GM23338 (cell line): ENCODE data around the gene NPVF. TPM values are rescaled to one million over a fixed set of nuclear protein-coding genes. Genes with fewer than 3 reads are reported as not detected.

Source experiments
- ATAC-seq: fragments of 200-7000 bp; cut with Tn5 transposase; 3 replicates; pipeline ENCODE4 v1.9.1; 2020
- DNase-seq: peaks from one replicate; pipeline ENCODE4 v3.0.0-alpha.2; 2015; ENCODE audit warnings: low spot score
- H2AFZ ChIP-seq: fragments of 200-600 bp; sonication (generic); 2 replicates; pipeline ENCODE4 v1.8.0; 2016; ENCODE audit warnings: antibody characterized with exemption, mild to moderate bottlenecking, moderate library complexity
- H3F3A ChIP-seq: fragments of 200-600 bp; sonication (generic); replicated peaks from 2 replicates; pipeline ENCODE4 v1.8.0; 2017; ENCODE audit warnings: antibody characterized with exemption, mixed run types, low read depth
- H3K27ac ChIP-seq: fragments of 200-600 bp; sonication (generic); 2 replicates; pipeline ENCODE4 v1.6.1; 2016; ENCODE audit warnings: low read depth
- H3K27me3 ChIP-seq: fragments of 200-600 bp; sonication (generic); 2 replicates; pipeline ENCODE4 v1.8.0; 2016; ENCODE audit warnings: mild to moderate bottlenecking, mixed run types, moderate library complexity; ENCODE audit not compliant: insufficient read depth
- H3K36me3 ChIP-seq: fragments of 200-600 bp; sonication (generic); 2 replicates; pipeline ENCODE4 v1.8.0; 2016; ENCODE audit warnings: mild to moderate bottlenecking; ENCODE audit not compliant: insufficient read depth
- H3K4me1 ChIP-seq: fragments of 200-600 bp; sonication (generic); 2 replicates; pipeline ENCODE4 v1.8.0; 2016; ENCODE audit warnings: mild to moderate bottlenecking, moderate library complexity; ENCODE audit not compliant: insufficient read depth
- H3K4me2 ChIP-seq: fragments of 200-600 bp; sonication (generic); 2 replicates; pipeline ENCODE4 v1.7.1; 2017; ENCODE audit warnings: mixed run types
- H3K4me3 ChIP-seq: fragments of 200-600 bp; sonication (generic); 2 replicates; pipeline ENCODE4 v1.6.1; 2016; ENCODE audit warnings: mixed run types
- H3K79me2 ChIP-seq: fragments of 200-600 bp; sonication (generic); replicated peaks from 2 replicates; pipeline ENCODE4 v1.8.0; 2017; ENCODE audit warnings: mild to moderate bottlenecking; ENCODE audit not compliant: insufficient read depth
- H3K9me2 ChIP-seq: fragments of 200-600 bp; sonication (generic); 2 replicates; pipeline ENCODE4 v1.8.0; 2017; ENCODE audit not compliant: insufficient read depth
- H4K20me1 ChIP-seq: fragments of 200-600 bp; sonication (generic); replicated peaks from 2 replicates; pipeline ENCODE4 v1.8.0; 2017; ENCODE audit warnings: mild to moderate bottlenecking; ENCODE audit not compliant: insufficient read depth
- H3K27ac Mint-ChIP-seq: 2 replicates; pipeline ENCODE4 v1.8.0; 2020; ENCODE audit warnings: inconsistent platforms, mild to moderate bottlenecking, moderate library complexity, mixed read lengths
- H3K27me3 Mint-ChIP-seq: 3 replicates; pipeline ENCODE4 v1.8.0; 2022; ENCODE audit warnings: low read depth, mild to moderate bottlenecking, moderate library complexity, mixed read lengths, inconsistent platforms; ENCODE audit not compliant: insufficient read depth, poor library complexity
- H3K36me3 Mint-ChIP-seq: 3 replicates; pipeline ENCODE4 v1.8.0; 2021; ENCODE audit warnings: low read depth, mild to moderate bottlenecking, inconsistent platforms, moderate library complexity, mixed read lengths
- H3K4me1 Mint-ChIP-seq: 3 replicates; pipeline ENCODE4 v1.8.0; 2020; ENCODE audit warnings: mild to moderate bottlenecking, inconsistent platforms, mixed read lengths
- H3K4me3 Mint-ChIP-seq: 3 replicates; pipeline ENCODE4 v1.8.0; 2021; ENCODE audit warnings: moderate library complexity, mild to moderate bottlenecking, inconsistent platforms, mixed read lengths
- H3K9me3 Mint-ChIP-seq: 3 replicates; pipeline ENCODE4 v1.8.0; 2020; ENCODE audit warnings: moderate library complexity, mild to moderate bottlenecking, inconsistent platforms, mixed read lengths
- CREB1 ChIP-seq: fragments of 250-450 bp; sonication (Bioruptor Pico); IDR thresholded peaks from 2 replicates; pipeline ENCODE4 v1.5.0; 2020; ENCODE audit warnings: low read depth, mild to moderate bottlenecking, moderate library complexity
- CTCF ChIP-seq, 2 experiments: fragments of 200-600 bp in 1 of 2; sonication (generic) in 1 of 2; conservative IDR thresholded peaks; 2 replicates each; pipeline versions ENCODE4 v1.5.1 to v1.6.1; 2016 to 2017; ENCODE audit warnings: antibody characterized with exemption in 2 of 2, low read depth in 2 of 2, mild to moderate bottlenecking in 2 of 2, moderate library complexity in 1 of 2
- ETS1 ChIP-seq: IDR thresholded peaks from 2 replicates; pipeline ENCODE4 v1.6.1; 2016; ENCODE audit warnings: antibody characterized with exemption
- NANOG ChIP-seq: IDR thresholded peaks from 2 replicates; pipeline ENCODE4 v1.6.1; 2016; ENCODE audit warnings: antibody characterized with exemption, borderline replicate concordance
- ZNF462 ChIP-seq: fragments of 250-450 bp; sonication (Bioruptor Pico); IDR thresholded peaks from 2 replicates; pipeline ENCODE4 v1.5.0; 2020; ENCODE audit warnings: mild to moderate bottlenecking, moderate library complexity
- polyA plus RNA-seq: library from polyadenylated mRNA; unstranded; fragments of >200 nt; fragmentation: Nextera tagmentation; extraction: Ambion mirVana; gene quantifications from 2 replicates; pipeline ENCODE4 v1.2.1, GENCODE V29; 2016
- total RNA-seq: library from RNA; depleted of rRNA; stranded (reverse); fragments of >200 nt; shearing (Covaris generic); gene quantifications from 2 replicates; pipeline ENCODE4 v1.2.3, GENCODE V29; 2014

The NPVF gene
- total and polyA plus RNA-seq, 2 experiments from 2014 or later = not detected

GRCh38 chr7:25218191-25218590 lies 10.1 kb downstream of the NPVF start:
- Histone ChIP-seq H3K27me3 (no peaks in the 10 kb centered on the region), H3K27ac (no peak overlapping the region), H3K4me3 (no peak overlapping the region), H3K4me2 (no peak overlapping the region), H3K9me2 (no peaks in the 10 kb centered on the region), H3K79me2 (no peaks in the 10 kb centered on the region), H4K20me1 (no peaks in the 10 kb centered on the region), H3K4me1 (no peaks in the 10 kb centered on the region), H3F3A (no peaks in the 10 kb centered on the region), H3K36me3 (no peaks in the 10 kb centered on the region), H2AFZ (no peak overlapping the region)
- TF ChIP-seq NANOG (no peak), ZNF462 (CRISPR knock-in tag) (no peak), ETS1 (no peak), CREB1 (CRISPR knock-in tag) (no peak), CTCF (conservative IDR thresholded peaks at IDR 0.05; ENCODE audit: low read depth in 2 of 2) (no peak)
- Mint-ChIP-seq H3K27ac (no peak overlapping the region), H3K4me3 (no peak overlapping the region), H3K36me3 (no peaks in the 10 kb centered on the region), H3K4me1 (peaks cover 3% of the 10 kb centered on the region; the same call in 1 of the 3 replicates), H3K9me3 (no peaks in the 10 kb centered on the region), H3K27me3 (peaks cover 4% of the 10 kb centered on the region)
- ATAC-seq (no peak), DNase-seq (no peak)
